ENCODE results near the gene KCNF1.

Gene KCNF1

DNA sequence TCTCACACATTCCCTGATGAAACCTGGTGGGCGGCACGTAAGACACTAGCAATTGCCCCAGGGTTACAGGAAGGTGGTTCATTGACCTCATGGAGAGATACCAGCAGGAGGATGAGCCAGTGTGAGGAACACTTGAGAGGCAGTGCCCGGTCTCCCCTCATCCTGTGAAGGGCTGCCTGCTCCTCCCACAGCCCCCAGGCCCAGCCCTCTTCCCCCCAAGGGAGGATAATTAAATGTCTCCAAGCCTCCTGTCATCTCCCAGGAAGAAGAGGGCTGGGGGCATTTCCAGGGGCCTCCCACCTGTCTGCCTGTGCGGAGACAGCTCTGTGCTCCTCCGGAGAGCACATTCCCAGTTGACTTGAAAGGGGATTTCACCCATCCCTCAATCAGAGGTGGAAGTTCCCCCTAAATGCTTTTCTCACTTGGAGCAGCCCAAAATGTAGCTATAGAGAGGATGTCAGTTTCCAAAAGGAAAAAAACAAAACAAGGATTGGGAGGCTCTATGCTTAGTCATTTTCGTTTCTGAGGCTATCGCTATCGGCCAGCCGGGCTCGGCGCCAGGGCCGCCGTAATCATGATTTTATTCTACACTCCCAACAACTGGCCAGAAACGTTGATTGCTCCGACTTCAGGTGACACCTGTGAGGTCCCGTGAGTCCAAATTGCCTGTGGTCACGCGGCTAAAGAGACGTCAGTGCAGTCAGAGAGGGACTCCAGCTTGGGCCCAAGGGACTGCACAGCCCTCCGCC is 7.1 kb downstream of the KCNF1 start:
- no peak for DNase-seq (ENCODE audit: low read depth in 2 of 2, low spot score in 1 of 2)

DNA sequence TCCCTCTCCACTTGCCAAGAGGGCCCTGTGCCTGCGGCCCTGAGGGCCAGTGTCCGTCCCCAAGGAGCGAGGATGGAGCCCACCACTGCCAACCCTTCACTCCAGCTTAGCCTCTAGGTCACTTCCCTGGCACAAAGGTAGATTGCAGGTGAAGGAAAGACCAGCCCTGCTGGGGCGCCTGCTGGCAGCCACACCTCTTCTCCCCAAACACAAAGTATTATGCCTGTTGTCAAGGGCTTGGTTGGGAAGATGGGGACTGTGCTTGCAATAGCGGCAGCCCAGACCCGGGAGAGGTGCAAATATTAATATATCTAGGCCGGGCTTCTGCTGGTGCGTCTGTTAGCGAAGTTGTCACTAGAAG is 7.7 kb downstream of the KCNF1 start:
- no peak for DNase-seq (ENCODE audit: low read depth in 2 of 2, low spot score in 1 of 2)

DNA sequence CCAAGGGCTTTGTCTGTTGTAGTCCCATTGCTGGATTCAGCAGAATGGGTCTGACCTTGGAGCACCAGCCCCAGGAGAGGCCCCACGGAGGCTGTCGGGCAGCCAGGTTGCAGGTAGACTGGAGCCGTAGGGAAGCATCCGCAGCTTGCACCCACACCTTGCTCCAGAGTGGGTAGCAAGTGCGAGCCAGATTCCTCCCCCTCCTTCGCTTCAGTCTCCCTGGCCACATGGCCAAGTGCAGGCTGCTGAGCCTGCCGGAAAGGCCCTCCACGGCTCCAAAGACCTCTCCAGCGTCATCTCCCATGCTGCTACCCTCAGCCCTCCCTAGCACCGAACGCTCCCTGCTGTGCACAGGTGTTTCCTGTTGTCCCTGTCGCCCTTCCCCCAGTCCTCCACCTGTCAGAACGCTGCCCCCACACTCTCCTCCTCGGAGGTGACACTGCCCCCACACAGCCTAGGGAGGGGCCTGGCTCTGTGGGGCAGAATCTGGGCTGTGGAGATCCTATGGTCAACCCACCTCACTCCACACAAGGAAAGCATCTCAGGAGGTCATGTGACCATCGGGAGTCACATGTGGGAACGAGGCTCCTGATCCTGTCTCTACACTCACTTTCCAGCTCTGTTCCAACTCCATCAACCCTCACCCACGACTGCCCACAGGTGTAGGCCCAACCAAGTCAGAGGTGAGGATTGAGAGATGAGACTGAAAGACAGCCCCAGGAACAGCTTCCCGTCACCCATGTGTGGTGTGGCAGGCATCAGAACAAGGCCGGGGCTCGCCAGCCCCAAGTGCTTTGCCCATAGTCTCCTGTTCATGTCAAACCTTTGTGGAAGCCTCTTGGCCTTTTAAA is 8.3 kb downstream of the KCNF1 start:
- DNase-seq (ENCODE audit: low read depth in 2 of 2, low spot score in 1 of 2): no peak

DNA sequence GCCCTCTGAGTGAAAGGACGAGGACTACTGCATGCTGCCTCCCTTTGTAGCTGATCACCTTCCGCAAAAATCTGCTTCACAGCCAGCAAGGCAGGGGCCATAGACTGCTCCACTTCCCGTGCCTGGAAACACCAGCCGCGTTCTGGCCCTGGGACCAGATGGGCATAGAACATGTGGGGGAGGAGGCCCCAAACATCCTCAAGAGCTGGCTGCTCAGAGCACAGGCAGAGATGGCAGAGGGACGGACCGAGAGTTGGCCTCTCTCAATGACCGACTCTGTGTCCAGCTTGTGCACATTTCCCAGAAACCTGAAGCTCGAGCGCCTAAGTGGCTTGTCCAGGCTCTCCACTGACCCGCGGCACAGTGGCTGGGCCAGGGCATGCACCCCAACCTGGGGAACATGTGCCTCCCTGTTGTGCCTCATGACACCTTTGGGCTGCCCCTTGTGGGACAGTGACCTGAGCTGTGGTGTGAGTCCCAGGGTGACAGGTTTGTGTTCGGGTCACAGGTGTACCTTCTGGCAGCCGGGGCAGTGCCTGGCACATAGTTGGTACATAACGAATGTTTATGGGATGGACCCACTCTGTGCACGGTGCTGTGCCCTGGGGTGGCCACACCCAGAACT is 9.1 kb downstream of the KCNF1 start:
- no peak for DNase-seq (ENCODE audit: low read depth in 2 of 2, low spot score in 1 of 2)

DNA sequence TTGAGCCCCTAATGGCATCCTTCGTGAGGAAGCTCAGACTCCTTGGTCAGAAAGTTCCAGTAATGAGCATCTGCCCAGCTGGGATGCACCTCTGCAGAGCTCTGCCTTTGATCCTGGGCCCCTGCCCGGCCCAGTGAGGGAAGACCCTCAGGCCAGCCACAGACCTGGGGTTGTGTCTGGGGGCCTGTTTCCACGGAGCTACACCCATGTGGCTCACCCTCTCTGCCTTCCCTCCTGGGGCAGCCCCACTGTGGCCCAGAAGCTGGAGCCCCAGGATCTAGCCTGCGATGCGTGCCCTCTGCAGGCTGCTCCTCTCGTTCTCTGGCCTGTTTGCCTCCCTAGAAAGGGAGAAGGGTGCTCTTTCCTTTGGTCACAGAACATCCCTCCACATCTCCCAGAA is 9.8 kb downstream of the KCNF1 start:
- no peak for DNase-seq (ENCODE audit: low read depth in 2 of 2, low spot score in 1 of 2)

DNA sequence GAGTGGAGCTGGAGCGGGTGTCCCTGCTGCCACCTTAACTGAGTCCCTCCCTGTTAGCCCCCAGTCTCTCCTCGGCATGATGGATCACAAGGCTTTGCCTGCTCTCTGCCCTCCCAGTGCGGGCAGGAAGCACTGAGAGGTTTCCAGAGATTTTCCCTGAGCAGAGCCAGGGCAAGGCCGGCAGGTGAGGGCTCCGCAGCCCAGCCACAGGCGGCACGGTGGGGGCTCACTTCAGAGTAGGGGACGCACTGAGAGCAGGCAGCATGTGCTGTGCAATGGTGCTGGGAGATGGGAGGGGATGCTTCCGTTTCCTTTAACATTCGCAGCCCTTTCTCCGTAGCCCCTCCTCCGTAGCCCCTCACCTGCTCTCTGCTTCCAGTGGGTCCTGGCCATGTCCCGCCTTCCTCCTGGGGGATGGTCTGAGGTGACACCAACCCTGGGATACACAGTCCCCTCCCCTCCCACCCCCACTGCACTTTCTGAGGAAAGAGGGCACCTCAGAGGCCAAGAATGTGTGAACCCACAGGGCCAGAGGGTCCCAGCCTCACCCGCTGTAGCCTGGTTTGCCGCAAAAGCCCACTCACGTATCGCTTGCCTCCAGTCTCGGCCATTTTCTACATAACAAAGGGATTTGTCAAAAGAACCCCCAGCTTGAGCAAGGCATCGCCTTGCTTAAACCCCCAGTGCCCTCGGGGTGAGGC is 10.7 kb downstream of the KCNF1 start:
- no peak for DNase-seq (ENCODE audit: low read depth in 2 of 2, low spot score in 1 of 2)

DNA sequence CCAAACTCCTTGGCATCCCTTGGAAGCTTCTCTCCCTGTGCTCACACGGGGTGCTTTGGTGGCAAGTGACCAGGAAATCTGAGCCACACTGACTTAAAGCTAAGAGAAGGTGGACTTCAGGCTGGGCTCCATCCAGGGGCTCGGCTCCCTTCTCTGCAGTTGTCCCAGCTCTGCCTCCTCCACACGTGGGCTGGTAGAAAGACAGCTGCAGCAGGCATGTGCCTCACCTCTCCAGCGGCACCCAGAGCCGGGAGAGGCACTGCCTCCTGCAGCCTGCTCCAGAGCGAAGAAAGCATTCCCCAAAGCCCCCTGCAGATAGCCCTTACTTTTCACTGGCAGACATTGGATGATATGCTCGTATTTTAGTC is 11.3 kb downstream of the KCNF1 start:
- DNase-seq (ENCODE audit: low read depth in 2 of 2, low spot score in 1 of 2): no peak

DNA sequence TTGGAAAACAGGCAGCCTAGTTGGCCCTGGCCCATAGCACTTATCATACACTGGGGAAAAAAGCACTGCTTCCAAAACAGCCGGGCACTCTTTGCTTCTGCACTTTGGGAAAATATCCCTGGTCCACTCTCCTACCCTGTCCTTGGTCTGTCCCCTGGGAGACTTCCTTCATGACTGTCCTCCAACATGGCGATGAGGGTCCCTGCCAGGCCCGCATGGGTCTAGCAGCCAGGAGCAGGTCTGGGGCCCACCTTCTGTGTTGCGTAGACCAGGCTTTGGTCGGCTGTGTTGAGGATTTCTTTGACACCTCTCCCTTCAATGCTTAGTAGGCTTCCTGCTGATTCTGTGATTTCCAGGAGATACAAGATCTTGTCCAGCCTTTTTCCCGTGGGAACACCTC is 12.2 kb downstream of the KCNF1 start:
- no peak for DNase-seq (ENCODE audit: low read depth in 2 of 2, low spot score in 1 of 2)

DNA sequence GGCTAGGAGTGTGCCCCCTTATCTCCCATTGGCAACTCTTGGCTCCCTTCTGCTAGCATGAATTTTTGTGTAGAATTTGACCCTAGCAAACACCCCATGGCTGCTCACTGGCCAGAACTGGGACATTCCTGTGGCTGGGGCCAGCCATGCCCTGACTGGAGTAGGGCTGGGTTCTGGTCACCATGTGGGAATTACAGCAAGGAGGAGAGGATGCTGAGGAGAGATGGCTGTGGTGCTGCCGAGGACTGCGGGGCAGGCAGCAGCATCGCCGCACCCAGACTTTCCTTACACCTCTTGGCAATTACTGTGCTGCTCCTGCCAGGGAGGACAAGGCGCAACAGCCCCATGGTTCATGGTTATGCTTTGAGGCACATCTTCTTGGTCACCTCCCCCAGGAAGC is 12.7 kb downstream of the KCNF1 start:
- DNase-seq (ENCODE audit: low read depth in 2 of 2, low spot score in 1 of 2): no peak

DNA sequence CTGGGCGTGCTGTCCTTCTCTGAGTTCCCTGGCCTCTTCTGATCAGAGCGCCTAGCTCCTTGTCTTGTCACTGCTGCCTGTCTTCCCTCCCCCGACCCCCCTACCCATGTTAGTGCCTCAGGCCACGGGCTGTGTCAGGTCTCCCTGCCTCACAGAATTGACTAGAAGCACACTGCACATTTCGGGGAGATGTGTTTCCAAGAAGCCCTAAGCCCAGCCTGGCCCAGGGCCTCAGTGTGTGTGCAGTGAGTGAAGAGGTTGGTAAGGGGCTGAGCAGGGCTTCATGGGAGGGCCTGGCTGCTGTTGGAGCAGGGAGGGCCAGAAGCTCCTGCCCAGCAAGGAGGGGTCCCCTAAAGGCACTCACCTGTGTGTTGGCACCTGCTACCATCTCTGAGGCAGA is 13.1 kb downstream of the KCNF1 start:
- no peak for DNase-seq (ENCODE audit: low read depth in 2 of 2, low spot score in 1 of 2)

DNA sequence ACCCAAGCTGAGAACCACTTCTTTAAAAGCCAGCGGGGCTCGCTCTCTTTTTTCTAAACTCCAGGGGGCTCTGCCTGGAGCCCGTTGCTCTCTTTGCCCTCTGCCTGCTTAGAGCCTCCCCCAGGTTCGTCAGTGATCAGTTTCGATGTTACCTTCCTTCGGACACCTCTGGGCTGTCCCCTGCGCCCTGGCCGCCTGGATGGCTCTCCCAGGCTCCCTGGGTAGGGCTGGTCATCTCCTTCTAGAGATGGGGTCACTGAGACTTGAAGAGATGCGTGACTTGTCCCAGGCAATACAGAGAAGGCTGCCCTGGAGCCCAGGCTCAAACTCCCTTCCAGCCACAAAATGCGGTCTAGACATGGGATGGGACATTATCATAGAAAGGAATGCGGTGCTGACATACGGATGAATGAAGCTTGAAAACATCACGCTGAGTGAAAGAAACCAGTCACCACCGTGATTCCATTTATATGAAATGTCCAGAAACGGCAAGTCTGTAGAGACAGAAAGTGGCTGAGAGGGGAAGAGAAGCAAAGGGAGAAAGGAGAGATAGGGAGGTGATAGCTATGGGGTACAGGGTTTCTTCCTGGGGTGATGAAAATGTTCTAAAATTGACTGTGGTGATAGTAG is 14.6 kb downstream of the KCNF1 start:
- DNase-seq (ENCODE audit: low read depth in 2 of 2, low spot score in 1 of 2): no peak

DNA sequence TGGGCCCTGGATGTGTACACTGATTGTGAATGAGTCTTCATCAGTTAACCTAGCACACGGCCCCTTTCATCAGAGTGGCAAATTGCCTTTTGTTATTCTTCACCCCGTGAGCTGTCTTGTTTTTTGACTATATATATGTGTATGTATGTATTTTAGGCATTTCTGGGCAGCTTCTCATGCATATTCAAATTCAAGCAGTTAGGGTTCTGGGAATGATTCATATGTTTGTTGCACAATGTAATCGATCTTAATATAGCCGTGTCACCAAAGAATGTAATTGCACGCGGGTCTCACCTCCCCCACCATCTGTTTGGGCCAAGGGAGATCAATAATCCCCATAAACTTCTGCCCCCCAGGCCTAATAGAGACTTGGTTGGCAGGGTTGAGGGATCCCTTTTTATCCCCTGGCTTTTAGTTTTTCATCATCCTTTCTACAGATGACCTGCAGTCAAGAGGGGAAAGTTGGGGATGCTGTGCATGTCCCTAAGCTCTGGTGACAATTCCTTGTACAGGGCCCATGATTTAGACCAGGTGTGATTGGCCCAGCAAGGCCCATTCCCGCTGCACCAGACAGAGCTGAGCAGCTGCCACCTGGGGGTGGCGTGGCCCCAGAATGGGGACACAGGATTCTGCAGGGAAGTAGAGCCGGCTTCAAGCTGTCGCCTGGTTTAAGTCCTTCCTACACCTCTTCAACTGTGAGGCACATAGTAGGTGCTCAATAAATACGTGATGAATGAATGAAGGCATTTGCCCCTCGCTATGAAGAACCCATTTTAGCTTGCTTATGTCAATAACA is 19.2 kb downstream of the KCNF1 start:
- no peak for DNase-seq (ENCODE audit: low read depth in 2 of 2, low spot score in 1 of 2)

DNA sequence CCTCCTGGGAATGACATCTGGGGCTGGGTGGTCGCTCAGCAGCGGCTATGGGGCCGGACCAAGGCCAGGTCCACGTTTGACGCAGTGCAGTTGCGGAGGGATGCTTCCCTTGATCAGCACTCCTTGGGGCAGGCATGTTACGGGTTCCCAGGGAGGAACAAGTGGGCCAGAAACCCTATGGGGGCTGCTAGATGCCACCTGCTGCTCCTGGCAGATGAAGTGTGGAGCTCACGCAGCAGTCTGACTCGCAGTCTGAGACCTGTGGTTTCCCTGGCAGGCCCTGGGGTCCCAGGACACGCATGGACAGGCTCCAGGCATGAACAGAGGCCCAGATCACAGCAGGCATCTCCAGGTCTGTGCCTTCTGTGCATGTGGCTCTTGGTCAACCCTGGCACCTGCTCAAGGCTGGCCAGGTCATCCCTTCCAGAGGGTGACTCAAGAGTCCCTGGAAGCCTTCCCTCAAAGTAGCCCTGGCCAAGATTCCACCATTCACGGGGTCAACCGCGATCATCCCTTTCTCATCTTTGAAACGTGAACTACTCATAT is 20.0 kb downstream of the KCNF1 start:
- DNase-seq (ENCODE audit: low read depth in 2 of 2, low spot score in 1 of 2): no peak

DNA sequence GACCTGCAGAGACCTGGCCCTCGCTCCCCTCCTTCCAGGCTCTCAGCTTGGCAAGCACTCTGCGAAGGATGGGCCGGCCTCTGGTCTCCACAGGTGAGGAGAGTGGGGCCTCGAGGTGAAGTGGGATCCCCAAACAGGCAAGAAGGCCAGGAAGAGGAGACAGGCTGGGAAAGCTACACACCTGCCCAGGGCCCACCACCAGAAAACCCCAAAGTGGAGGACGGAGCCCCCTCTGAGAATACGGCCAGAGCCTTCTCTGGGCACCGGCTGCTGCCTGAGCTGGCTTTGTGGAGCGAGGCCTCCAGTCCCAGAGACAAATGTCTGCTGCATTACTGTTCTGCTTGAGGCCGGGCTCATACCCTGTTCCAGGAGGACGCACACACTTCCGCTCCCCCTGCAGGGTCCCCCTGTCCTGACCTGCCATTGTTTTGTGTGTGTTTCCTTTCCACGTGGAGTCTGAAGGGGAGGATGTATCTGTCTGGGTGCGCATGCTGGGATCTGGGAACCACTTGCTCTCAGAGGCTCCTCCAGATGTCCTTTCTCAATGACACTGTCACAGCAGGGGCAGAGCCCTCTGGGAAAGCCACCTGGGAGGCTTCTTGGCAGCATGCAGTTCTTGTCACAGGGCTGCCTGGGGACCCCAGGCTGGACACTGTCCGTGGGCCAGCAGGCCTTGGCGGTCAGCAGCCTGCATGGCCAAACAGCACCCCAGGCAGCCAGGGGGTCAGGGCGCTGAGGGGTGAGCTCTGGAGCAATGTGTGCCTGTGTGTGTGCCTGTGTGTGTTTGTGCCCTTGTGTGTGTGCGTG is 20.8 kb downstream of the KCNF1 start:
- DNase-seq (ENCODE audit: low read depth in 2 of 2, low spot score in 1 of 2): no peak

DNA sequence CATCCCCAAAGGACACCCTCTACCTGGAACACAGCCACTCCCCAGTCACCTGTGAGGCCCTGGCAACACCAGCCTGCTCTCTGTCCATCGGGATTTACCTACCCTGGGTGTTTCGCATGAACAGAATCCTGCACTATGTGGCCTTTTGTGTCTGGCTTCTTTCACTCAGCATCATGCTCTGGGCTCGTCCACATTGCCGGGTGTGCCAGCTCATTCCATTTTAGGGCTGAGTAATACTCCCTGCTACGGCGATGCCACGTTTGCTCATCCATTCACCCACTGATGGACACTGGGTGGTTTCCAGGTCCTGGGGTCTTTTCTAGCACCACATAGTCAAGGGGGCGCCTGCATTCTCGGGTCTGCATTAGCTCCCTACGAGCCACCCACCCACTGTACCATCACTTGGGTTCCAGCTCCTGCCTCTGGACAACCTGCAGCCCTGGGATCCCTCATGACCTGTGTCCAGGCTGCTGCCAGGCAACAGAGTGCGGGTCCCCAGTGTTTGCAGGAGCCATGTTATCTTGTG is 22.0 kb downstream of the KCNF1 start:
- no peak for DNase-seq (ENCODE audit: low read depth in 2 of 2, low spot score in 1 of 2)

DNA sequence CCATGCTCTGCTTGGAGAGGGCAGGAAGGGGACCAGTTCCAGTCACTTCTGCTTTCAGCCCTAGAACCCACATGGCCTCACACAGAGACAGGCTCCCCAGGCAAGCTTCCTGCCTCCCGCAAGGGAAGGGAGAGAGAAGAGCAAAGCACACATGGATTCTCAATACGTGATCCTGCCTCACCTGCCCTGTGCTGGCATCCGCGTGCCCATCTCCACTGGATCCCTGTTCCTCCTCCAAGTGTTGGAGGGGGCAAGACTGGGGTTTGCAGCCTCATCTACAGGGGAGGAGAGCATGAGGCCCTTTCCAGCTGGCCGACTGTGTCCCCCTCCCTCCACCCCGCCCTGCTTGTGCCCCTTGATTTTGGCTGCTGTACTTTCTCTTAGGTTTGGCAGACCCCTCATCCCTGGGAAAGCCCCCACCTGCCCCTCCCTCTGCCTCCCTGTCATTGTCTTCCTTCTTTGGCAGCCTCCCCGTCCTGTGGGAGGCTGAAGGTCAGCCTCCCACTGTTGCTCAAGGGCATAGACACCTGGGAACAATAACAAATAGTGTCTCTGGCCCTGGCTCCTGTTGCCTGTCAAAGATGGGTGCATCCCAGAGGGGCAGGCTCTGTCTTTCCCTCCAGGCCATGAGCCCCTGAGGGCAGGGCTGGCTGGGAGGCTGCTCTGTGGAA is 22.7 kb downstream of the KCNF1 start:
- no peak for DNase-seq (ENCODE audit: low read depth in 2 of 2, low spot score in 1 of 2)

DNA sequence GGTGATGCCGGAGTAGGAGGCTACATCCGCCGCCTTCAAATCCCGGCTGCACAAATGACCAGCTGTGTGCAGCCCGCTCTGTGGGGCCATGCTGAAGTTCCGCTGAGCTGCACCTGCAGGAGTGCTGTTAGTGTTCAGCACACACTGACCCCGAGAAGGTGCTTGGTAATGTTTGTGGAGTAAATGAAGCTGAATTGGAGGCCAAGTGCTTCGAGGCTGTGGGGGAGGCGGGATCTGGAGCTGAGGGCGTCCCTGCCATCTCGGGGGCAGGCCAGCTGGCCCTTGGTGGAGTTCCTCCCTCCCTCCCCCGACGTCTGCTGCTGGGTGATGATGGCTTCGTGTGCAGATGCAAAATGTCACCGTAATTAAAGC is 23.2 kb downstream of the KCNF1 start:
- DNase-seq (ENCODE audit: low read depth in 2 of 2, low spot score in 1 of 2): no peak

DNA sequence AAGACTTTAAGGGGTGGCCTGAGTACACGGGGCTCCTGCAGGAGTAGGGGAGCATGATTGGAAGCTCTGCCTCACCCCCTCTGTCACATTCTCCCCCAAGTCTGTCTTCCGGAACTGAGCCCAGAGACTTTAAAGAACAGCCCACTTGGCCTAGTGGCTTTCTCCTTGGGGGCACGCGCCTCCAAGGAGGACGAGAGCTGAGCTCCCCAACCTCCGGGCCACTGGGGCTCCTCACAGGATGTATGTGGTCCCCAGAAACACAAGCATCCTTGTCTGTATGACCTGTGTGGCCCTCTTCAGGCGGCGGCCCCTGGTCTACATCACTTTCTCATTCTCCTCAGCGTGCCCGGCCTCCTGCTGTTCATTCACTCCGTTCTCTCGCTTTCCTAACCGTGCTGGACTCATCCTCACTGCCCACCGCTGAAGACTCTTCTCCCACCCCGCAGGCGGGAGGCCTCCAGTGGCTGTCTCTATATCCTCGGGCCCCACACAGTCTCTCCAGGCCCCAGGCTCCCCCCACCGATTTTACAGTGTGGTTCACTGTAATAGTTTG is 23.7 kb downstream of the KCNF1 start:
- DNase-seq (ENCODE audit: low read depth in 2 of 2, low spot score in 1 of 2): no peak
